Anterior cingulate cortex (tissue), 58 donors: ENCODE results near the gene NT5C1A.
A peak's percentile ranks its signal among the peaks of the same experiment; 100 is the strongest.

Source experiments
- DNase-seq, 58 donors: peaks; one replicate each; lab custom pipeline; 2025; lab: John Stamatoyannopoulos, UW

The NT5C1A gene

DNA sequence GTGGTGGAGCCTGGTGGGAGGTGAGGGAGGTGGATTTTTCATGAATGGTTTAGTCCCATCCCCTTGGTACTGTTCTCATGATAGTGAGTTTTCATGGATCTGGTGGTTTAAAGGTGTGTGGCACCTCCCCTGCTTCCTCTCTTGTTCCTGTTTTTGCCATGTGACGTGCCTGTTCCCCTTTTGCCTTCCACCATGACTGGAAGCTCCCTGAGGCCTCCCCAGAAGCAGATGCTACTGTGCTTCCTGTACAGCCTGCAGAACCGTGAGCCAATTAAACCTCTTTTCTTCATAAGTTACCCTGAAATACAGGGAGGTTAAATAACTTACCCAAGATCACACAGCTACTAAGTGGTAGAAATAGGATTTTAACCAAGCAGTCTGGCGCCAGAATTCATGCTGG lies 28.2 kb downstream of the NT5C1A start:
- no peak for DNase-seq

DNA sequence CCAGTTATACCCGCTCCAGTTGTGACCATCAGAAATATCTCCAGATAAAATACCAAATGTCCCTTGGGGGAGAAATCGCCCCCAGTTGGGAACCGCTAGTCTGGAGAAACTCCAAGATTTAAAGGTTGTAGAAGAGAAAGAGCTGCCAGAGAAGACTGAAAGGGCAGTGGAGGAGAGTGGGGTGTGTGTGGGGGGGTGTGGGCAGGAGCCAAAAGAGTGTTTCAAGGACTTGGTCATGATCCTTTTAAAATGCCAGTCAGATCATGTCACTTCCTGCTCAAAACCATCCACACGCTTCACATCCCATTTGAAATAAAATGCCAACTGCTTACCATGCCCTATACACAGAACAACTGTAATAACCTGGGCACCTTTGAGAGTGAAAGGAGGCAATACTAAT lies 29.1 kb downstream of the NT5C1A start:
- no peak for DNase-seq

DNA sequence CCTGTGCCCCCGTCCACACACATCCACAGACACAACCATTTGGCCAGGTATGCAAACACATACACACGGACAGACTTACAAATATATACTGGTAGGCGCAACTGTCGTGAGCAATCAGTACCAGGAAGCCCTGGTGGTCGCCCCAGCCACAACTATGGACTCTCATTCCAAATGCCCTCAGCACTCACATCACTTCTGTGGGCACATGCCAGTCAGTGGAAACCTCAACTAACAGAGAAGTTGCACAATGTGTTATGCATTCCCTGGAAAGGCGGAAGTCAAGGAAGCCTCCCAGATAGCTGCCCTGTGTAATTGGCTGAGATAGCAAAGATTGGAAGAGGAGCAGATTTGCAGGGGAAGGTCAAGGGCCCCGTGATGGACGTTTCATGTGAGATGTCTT lies 31.0 kb downstream of the NT5C1A start:
- DNase-seq: no peak

DNA sequence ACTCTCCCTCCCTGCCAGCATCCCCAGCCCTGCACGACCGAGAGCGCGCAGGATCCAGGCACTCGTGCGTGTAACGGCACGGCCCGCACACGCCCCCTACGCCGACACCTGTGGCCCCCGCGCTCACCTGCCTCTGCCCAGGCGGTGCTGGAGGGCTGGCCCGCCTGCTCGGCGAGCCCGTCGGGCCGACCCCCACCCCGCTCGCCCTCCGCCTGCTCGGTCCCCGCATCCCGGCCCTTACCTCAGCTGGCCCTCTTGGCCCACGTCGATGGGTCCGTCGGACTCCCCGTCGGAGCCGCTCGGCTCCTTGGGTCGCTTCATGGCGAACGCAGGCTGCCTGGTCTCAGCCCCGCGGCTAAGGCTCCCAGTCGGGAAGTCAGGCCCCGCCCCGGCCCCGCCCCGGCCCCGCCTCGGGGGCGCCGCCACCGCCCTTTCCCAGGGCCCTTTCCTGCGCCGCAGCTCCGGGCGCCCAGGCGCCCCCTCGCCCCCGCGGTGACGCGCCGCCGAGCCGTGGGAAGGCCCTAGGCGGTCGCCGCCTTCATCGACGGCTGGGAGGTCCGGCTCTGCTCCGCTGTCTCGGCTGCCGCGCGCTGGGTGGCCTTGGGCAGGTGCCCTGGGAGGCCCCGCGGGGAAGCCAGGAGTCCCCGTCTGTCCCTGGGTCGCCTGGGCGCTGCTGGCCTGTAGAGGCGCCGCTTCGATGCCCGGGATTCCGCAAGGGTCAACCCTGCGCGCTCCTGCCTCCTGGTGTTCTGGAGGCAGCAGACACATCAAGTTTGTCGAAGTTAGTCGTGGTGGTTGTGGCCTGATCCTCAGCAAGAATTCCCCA lies 32.4 kb downstream of the NT5C1A start, which contains the start of gene HEYL:
TSS of gene HEYL (minus strand) at position 339 of the 826 bp plus-strand sequence. CDS start at position 321, 18 bp downstream.
- DNase-seq: peak in 2 of 58 donors; percentile 13 to 25

- DNase-seq: no peak
Observed at GRCh38 chr1:39638965-39639304, 33.0 kb downstream of the NT5C1A start.

GRCh38 chr1:39637361-39637760 lies 34.5 kb downstream of the NT5C1A start:
- no peak for DNase-seq

DNA sequence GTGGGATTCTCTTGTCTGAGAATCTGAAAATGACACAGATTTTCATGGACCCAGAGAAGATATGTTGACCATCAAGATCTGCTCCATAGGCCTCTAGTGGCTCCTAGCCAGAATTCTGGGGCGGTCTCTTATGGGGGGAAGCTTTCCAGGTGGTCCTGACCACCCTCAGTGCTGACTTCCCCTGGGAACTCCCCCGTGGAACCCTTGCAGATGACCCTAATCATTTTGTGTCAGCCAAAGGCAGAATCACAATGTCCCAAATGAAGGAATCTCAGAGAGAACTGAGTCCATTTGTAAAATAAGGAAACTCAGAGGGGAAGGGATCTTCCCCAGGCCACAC lies 36.1 kb downstream of the NT5C1A start:
- no peak for DNase-seq

DNA sequence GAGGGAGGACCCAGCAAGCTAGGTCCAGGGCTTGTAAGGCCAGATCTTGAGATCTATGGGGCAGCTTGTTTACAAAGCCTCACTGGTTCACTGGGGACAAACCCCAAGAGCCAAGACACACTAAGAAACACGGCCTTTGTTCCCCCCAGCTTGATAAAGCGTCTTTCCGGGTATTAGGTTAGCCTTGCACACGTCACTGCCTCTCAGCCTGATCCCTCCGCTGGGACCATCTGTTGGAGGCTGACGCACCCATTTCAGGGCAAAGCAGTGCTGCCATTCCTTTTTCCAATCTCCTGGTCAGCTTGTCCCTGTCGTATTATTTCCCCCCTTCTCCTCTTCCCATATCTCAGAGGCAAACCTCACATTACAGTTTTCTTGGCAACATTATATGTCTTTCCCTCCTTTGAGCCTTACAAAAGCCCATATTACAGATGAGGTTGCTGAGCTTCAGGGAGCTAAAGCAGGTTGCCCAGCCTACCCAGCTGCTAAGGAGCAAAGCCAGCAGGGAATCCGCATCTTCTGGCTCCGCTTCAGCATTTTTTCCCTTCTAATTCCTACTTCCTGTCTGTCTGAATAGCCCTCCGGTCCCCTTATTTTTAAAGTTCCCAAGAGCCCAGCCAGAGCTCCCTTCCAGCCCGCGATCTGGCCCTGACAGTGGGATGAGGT lies 36.6 kb downstream of the NT5C1A start:
- DNase-seq: no peak

- no peak for DNase-seq
Observed at GRCh38 chr1:39633422-39633821, 38.5 kb downstream of the NT5C1A start.

GRCh38 chr1:39632682-39633417 lies 39.1 kb downstream of the NT5C1A start:
- DNase-seq: peak in 8 of 58 donors; percentile 4 to 37 (median 19)

DNA sequence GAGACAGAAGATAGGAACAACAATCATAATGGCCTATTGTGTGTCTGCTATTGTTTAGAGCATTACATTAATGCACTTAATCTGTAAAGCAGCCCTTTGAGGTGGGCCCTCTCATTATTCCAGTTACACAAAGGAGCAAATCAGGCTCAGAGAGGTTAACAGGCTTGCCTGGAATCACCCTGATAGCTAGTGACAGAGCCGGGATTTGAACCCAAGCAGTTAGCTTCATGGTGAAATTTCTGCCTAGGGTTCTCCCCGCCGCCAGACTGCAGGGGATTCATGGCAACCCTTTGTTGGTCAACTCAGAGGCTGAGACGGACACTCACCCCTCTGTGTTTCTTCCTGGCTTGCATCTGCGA lies 39.6 kb downstream of the NT5C1A start:
- no peak for DNase-seq

GRCh38 chr1:39631361-39632322 lies 40.3 kb downstream of the NT5C1A start:
- DNase-seq: no peak

DNA sequence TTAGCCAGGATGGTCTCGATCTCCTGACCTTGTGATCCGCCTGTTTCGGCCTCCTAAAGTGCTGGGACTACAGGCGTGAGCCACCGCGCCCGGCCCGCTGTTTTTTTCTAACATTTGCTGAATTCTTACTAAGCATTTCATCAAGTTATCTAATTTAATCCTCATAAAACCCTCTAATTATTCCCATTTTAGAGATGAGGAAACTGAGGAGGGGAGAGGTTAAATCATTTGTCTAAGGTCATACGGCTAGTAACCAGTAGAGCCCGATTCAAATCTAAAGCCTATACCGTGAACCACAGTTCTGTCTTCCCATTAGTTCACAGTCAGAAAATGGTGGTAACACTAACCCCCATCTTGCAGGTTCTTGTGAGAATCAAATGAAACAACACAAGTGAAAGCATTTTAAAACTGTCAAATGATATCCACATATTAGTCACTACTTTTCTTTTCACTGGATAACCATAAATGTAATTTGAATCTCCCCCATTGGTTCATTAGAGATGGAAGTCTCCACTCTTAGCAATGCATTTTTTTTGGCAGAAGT lies 43.0 kb downstream of the NT5C1A start:
- DNase-seq: no peak

- no peak for DNase-seq
Observed at GRCh38 chr1:39626646-39627045, 45.3 kb downstream of the NT5C1A start.

DNA sequence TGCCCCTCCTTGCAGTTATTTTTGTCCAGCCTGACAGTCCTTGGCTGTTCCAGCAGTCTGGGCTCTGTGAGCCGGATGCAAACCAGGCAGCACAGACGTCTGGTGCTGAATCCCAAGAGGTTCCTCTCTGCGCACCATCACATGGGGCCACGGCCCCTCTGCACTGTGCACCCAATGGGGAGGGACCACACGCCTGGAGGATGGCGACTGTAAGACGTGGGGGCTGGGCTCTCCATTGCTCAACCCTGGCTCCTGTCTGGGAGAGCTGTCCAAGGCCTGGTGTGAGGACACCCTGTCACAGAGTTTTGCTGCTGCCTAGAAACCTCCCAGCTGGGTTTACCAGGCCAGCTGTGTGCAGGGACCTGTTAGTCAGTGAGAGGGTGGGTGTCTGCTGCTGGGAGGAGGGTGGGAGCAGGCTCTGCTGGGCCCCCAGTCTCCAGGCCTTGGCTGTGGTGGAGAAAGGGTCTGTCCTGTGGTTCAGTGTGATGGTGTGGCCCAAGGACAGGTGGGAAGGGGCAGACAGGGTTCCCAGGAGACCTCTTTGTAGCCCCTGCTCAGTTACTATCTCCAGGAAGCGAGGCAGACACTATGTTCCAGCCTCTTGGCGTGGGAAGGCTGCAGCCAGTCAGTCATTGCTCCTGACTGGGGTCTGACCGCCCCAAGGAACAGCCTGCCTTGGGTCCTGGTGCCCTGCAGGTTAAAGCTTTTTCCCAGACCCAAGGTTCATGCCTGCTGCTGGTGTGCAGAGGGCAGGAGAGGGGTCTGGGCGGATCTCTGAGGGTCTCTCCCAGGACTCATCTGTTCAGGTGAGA lies 46.2 kb downstream of the NT5C1A start:
- DNase-seq: peak in 53 of 58 donors; percentile 5 to 92 (median 61)

DNA sequence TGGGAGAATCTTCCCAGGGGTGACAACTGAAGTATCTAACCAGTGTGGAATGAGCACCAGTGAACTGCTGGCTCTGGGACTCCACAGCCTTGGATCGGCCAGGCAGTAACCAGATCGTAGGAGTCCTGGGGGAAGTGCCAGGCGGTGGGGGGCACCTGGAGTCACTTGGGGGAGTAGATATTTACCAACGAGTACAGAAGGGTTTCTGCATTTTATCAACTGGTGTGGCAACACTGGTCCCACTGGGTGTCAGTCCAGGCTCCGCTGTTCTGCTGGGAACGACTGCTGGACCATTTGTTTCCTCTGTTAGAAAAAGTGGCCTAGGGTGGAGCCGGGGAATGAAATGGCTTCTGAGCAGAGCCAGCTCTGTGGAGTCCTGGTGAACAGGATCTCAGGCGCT lies 46.9 kb downstream of the NT5C1A start:
- no peak for DNase-seq

DNA sequence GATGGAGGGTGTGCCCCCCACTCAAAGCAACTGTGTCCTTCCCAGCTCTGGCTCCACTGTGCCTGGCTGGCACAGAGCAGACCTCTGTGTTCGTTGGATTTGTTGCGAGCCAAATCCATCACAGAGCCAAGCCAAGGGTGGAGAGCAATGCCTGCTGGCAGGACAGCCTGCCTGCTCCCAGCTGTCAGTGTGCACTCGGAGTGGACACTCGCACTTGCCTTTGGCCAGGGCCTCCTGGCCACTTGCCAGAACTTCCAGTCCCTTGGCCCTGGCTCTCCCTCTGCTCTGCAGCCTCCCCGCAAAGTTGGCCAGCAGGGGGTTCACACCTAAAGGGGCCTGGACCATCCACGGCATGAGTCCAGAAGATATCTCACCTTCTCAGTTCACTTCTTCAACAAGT lies 48.9 kb downstream of the NT5C1A start:
- peak in 46 of 58 donors; percentile 3 to 84 (median 32) for DNase-seq

DNA sequence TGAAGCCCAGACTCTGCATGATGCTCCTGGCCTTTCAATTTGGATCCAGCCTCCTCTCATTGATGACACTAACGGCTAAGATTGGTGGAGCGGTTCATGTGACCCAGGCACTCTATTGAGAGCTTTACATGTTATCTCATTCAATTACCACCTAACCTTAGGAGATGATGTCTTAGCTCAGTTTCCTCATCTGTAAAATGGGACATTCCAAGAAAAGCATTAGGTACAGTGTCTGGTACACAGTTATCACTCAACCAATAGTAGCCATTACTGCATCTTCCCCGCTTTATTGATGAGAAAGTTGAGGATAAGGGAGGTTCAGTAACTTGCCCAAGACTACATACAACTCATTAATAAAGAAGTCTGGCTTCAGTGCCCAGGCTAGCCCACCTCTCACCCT lies 49.5 kb downstream of the NT5C1A start:
- no peak for DNase-seq

- no peak for DNase-seq
Observed at GRCh38 chr1:39620659-39621165, 51.2 kb downstream of the NT5C1A start.
